ENCODE results near the gene PHLDA2.

DNA sequence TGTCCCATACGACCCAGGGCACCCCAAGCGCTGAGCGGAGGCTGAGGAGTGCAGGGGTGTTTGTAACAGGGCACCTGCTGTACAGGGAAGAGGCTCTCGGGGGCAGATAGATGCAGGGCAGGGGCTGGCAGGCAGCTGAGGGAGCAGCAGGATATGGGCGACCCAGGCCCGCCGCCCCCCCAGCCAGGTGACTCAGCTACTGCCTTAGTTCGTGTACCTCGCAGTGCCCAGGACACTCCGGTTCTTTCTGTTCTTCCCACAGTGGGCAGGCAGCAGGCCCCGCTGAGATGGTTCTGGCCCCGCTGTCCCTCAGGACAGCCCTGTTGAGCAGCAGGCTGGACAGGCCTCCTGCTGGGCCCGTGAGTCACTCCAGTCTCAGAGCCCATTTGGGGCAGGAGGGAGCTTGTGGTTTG, 16.2 kb downstream of the PHLDA2 start:
- TF ChIP-seq EZH2 (IDR thresholded peaks at IDR 0.05; ENCODE audit: borderline replicate concordance, low read depth, low read length, severe bottlenecking) (no peak), JUN (IDR thresholded peaks at IDR 0.05; ENCODE audit: borderline replicate concordance, insufficient read depth, insufficient read length, low read depth) (no peak)
- TF ChIP-seq, protein P1, sequence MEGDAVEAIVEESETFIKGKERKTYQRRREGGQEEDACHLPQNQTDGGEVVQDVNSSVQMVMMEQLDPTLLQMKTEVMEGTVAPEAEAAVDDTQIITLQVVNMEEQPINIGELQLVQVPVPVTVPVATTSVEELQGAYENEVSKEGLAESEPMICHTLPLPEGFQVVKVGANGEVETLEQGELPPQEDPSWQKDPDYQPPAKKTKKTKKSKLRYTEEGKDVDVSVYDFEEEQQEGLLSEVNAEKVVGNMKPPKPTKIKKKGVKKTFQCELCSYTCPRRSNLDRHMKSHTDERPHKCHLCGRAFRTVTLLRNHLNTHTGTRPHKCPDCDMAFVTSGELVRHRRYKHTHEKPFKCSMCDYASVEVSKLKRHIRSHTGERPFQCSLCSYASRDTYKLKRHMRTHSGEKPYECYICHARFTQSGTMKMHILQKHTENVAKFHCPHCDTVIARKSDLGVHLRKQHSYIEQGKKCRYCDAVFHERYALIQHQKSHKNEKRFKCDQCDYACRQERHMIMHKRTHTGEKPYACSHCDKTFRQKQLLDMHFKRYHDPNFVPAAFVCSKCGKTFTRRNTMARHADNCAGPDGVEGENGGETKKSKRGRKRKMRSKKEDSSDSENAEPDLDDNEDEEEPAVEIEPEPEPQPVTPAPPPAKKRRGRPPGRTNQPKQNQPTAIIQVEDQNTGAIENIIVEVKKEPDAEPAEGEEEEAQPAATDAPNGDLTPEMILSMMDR (IDR thresholded peaks at IDR 0.05; ENCODE audit: extremely low read depth in 1 of 2, insufficient read depth in 1 of 2, low read depth in 1 of 2, low read length in 2 of 2), result no peak

Measured in endothelial cell of umbilical vein (primary cell).